DND-41 (cell line): ENCODE results near the gene EYS.

Experiments used
- ATAC-seq: fragments of 200-7000 bp; cut with Tn5 transposase; 3 replicates; pipeline ENCODE4 v1.9.1; 2021; ENCODE audit warnings: low read depth; ENCODE audit not compliant: insufficient read depth
- DNase-seq: peaks from one replicate; pipeline ENCODE4 v3.0.0-alpha.2; 2020
- H2AFZ ChIP-seq: 2 replicates; pipeline ENCODE4 v1.6.0; 2012; ENCODE audit warnings: low read depth, low read length
- H3K27ac ChIP-seq: 2 replicates; pipeline ENCODE4 v1.5.1; 2012; ENCODE audit warnings: low read length, inconsistent platforms
- H3K27me3 ChIP-seq: fragments of 200-600 bp; sonication (generic); 2 replicates; pipeline ENCODE4 v1.6.0; 2012; ENCODE audit warnings: low read length, mild to moderate bottlenecking, inconsistent platforms; ENCODE audit not compliant: insufficient read depth, poor library complexity
- H3K36me3 ChIP-seq: 2 replicates; pipeline ENCODE4 v1.5.1; 2012; ENCODE audit warnings: low read length, inconsistent platforms; ENCODE audit not compliant: insufficient read depth
- H3K4me1 ChIP-seq: 2 replicates; pipeline ENCODE4 v1.5.1; 2012; ENCODE audit warnings: mild to moderate bottlenecking, low read length; ENCODE audit not compliant: insufficient read depth
- H3K4me2 ChIP-seq: 2 replicates; pipeline ENCODE4 v1.6.0; 2012; ENCODE audit warnings: mild to moderate bottlenecking, moderate library complexity, low read length, inconsistent platforms; ENCODE audit not compliant: insufficient read depth
- H3K4me3 ChIP-seq, 2 experiments: fragments of 200-600 bp in 1 of 2; shearing (Covaris generic) in 1 of 2; 2 replicates each; pipeline ENCODE4 v1.5.1; 2012 to 2016; ENCODE audit warnings: inconsistent platforms in 2 of 2, low read length in 2 of 2, mild to moderate bottlenecking in 2 of 2, low read depth in 1 of 2, moderate library complexity in 1 of 2
- H3K79me2 ChIP-seq: 2 replicates; pipeline ENCODE4 v1.6.0; 2012; ENCODE audit warnings: low read length, inconsistent platforms; ENCODE audit not compliant: insufficient read depth
- H3K9ac ChIP-seq: 2 replicates; pipeline ENCODE4 v1.6.0; 2012; ENCODE audit warnings: low read depth, mild to moderate bottlenecking, inconsistent platforms, low read length, moderate library complexity
- H3K9me3 ChIP-seq: 2 replicates; pipeline ENCODE4 v1.5.1; 2012; ENCODE audit warnings: low read length, moderate library complexity, mild to moderate bottlenecking, inconsistent platforms; ENCODE audit not compliant: insufficient read depth, severe bottlenecking
- H4K20me1 ChIP-seq: 2 replicates; pipeline ENCODE4 v1.6.0; 2012; ENCODE audit warnings: low read length; ENCODE audit not compliant: insufficient read depth
- EZH2 ChIP-seq: IDR thresholded peaks from 3 replicates; pipeline ENCODE4 v1.6.1; 2012; ENCODE audit warnings: borderline replicate concordance, low read depth, mild to moderate bottlenecking, moderate library complexity, low read length, inconsistent platforms; ENCODE audit not compliant: severe bottlenecking
- TF ChIP-seq, protein P1 (sequence below): IDR thresholded peaks from 2 replicates; pipeline ENCODE4 v1.5.1; 2012; ENCODE audit warnings: borderline replicate concordance, low read length, moderate library complexity, mild to moderate bottlenecking; ENCODE audit not compliant: poor library complexity, severe bottlenecking; ENCODE audit errors: extremely low read depth

The EYS gene

DNA sequence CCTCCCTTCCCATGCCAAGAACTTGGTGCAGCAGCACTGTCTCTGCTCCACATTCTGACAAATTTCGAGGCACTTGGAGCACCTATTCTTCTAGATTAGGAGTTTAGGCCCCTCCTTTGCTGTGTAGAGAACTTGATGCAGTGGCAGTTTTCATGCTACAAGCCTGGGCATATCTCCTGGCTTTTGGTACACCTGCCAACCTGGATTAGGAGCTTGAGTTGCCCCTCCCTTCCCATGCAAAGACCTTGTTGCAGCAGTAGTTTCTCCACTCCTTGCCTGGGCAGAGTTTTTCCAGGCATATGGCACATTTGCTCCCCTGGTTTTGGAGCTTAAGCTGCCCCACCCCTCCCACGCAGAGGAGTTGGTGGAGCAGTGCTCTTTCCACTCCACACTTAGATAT is 956.1 kb downstream of the EYS start:
- H3K9me3 ChIP-seq: no peaks in the 10 kb centered on the region
- no peak for ATAC-seq
- H3K9ac ChIP-seq: no peak overlapping the region
- no peak overlapping the region for H3K4me3 ChIP-seq
- H2AFZ ChIP-seq: no peak overlapping the region
- H3K4me2 ChIP-seq: no peak overlapping the region
- H3K27ac ChIP-seq: no peak overlapping the region
- no peak for TF ChIP-seq EZH2
- TF ChIP-seq, protein P1, sequence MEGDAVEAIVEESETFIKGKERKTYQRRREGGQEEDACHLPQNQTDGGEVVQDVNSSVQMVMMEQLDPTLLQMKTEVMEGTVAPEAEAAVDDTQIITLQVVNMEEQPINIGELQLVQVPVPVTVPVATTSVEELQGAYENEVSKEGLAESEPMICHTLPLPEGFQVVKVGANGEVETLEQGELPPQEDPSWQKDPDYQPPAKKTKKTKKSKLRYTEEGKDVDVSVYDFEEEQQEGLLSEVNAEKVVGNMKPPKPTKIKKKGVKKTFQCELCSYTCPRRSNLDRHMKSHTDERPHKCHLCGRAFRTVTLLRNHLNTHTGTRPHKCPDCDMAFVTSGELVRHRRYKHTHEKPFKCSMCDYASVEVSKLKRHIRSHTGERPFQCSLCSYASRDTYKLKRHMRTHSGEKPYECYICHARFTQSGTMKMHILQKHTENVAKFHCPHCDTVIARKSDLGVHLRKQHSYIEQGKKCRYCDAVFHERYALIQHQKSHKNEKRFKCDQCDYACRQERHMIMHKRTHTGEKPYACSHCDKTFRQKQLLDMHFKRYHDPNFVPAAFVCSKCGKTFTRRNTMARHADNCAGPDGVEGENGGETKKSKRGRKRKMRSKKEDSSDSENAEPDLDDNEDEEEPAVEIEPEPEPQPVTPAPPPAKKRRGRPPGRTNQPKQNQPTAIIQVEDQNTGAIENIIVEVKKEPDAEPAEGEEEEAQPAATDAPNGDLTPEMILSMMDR: no peak
- no peaks in the 10 kb centered on the region for H3K79me2 ChIP-seq
- DNase-seq: no peak
- H3K27me3 ChIP-seq: no peaks in the 10 kb centered on the region
- no peaks in the 10 kb centered on the region for H4K20me1 ChIP-seq
- no peaks in the 10 kb centered on the region for H3K36me3 ChIP-seq
- H3K4me1 ChIP-seq: no peaks in the 10 kb centered on the region

DNA sequence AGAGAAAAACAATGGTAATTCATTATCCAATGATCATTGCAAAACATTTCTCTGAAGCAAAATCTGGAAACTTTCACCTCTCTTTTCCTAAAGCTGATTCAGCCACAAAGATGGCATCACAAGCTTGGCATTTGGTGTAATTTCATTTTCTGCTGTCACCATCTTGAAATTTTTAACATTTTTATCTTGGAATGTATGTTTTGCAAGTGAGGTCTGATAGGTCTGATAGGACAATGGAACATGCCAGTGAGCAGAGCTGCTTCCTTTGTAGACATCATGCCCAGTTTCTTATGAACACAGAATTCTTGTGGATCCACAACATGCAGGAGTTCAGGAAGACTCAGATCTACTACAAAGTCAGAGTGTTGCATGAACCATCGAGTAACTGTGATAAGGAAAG is 969.6 kb downstream of the EYS start:
- no peak overlapping the region for H2AFZ ChIP-seq
- no peaks in the 10 kb centered on the region for H4K20me1 ChIP-seq
- H3K4me2 ChIP-seq: no peak overlapping the region
- no peaks in the 10 kb centered on the region for H3K79me2 ChIP-seq
- H3K36me3 ChIP-seq: no peaks in the 10 kb centered on the region
- H3K4me3 ChIP-seq: no peak overlapping the region
- TF ChIP-seq, protein P1: no peak
- TF ChIP-seq EZH2: no peak
- no peaks in the 10 kb centered on the region for H3K4me1 ChIP-seq
- no peaks in the 10 kb centered on the region for H3K9me3 ChIP-seq
- no peaks in the 10 kb centered on the region for H3K27me3 ChIP-seq
- no peak overlapping the region for H3K27ac ChIP-seq
- ATAC-seq (no peak), DNase-seq (no peak)
- H3K9ac ChIP-seq: no peak overlapping the region

DNA sequence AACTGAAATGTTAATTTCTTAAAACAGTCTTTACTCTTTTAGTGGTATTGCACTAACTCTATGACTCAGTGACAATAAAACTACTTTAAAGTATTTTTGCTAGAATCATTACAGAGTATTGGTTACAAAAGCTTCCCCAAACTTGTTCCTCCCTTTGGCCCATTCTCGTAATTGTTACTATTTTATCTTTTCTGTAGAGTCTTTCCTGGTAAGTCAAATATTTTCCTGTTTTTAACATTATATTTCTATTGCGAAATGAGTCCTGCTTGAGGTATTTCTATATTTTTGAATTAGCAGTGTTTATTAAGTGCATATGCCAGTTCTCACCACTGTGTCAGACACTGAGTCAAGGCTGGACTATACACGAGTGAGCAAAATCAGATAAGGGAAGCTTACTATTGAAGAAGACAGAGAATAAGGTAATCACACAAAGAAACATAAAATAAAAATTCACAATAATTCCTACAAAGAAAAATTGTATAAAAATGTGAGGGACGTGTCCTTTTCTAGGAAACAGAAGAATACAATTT is 970.5 kb downstream of the EYS start:
- TF ChIP-seq, protein P1: no peak
- no peak for TF ChIP-seq EZH2
- no peak overlapping the region for H3K9ac ChIP-seq
- ATAC-seq (no peak), DNase-seq (no peak)
- H3K4me3 ChIP-seq: no peak overlapping the region
- no peaks in the 10 kb centered on the region for H3K79me2 ChIP-seq
- no peaks in the 10 kb centered on the region for H3K9me3 ChIP-seq
- H3K27me3 ChIP-seq: no peaks in the 10 kb centered on the region
- H3K4me2 ChIP-seq: no peak overlapping the region
- no peaks in the 10 kb centered on the region for H4K20me1 ChIP-seq
- H3K27ac ChIP-seq: no peak overlapping the region
- no peaks in the 10 kb centered on the region for H3K4me1 ChIP-seq
- H2AFZ ChIP-seq: no peak overlapping the region
- H3K36me3 ChIP-seq: no peaks in the 10 kb centered on the region

DNA sequence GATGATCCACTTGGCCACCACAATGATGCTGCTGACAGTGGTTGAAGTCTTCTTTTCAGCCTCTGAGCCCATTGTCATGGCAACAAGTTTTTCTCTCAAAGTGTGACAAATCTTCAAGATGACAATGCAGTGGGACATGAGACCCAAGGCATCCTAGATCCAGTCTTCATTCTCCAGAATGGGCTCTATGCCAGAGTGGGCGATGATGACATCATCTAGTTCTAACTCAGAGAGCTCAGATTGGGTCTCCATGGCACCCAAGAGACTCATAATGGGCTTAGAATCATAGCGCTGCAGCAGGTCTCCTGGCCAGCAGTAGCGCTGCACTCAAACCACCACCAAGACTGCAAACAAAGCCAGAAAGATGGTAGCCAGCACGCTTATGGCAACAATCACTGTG is 973.6 kb downstream of the EYS start:
- Histone ChIP-seq H3K4me2 (no peak overlapping the region), H3K27me3 (no peaks in the 10 kb centered on the region), H2AFZ (no peak overlapping the region), H3K27ac (no peak overlapping the region), H3K79me2 (no peaks in the 10 kb centered on the region), H4K20me1 (no peaks in the 10 kb centered on the region), H3K4me1 (no peaks in the 10 kb centered on the region), H3K36me3 (no peaks in the 10 kb centered on the region), H3K9ac (no peak overlapping the region), H3K4me3 (no peak overlapping the region), H3K9me3 (no peaks in the 10 kb centered on the region)
- ATAC-seq (no peak), DNase-seq (no peak)
- TF ChIP-seq EZH2: no peak
- TF ChIP-seq, protein P1: no peak
